Keratinocyte (primary cell): ENCODE measurements around the gene KAT2B.

Experiments used
- CTCF ChIP-seq, 3 experiments: IDR thresholded peaks in 1 of 3; conservative IDR thresholded peaks in 1 of 3; optimal IDR thresholded peaks in 1 of 3; 2 replicates in 2 of 3; 3 replicates in 1 of 3; pipeline versions ENCODE3 to v1.5.1; 2011; ENCODE audit warnings: low read length in 3 of 3, mild to moderate bottlenecking in 3 of 3, moderate library complexity in 2 of 3, control low read depth in 1 of 3, inconsistent platforms in 1 of 3; ENCODE audit not compliant: insufficient read depth in 2 of 3; ENCODE audit errors: extremely low read depth in 1 of 3
- EZH2 ChIP-seq: IDR thresholded peaks from one replicate; pipeline ENCODE4 v1.6.1; 2012; ENCODE audit warnings: inconsistent platforms, mild to moderate bottlenecking, low read length, moderate library complexity

- TF ChIP-seq CTCF (optimal IDR thresholded peaks at IDR 0.05 in 1 of 3, IDR thresholded peaks at IDR 0.05 in 1 of 3, conservative IDR thresholded peaks at IDR 0.05 in 1 of 3; ENCODE audit: extremely low read depth in 1 of 3, insufficient read depth in 2 of 3, low read length in 3 of 3) (no peak), EZH2 (no peak)
Observed at GRCh38 chr3:20083953-20084352, 43.7 kb downstream of the KAT2B start.
